SJSA1 (cell line): ENCODE data around the gene ATG9A. TPM values are rescaled to one million over a fixed set of nuclear protein-coding genes. Genes with fewer than 3 reads are reported as not detected.

Experiments
- DNase-seq, 2 experiments: peaks; one replicate each; pipeline ENCODE4 v3.0.0-alpha.2; 2015 to 2020; ENCODE audit warnings: low spot score in 2 of 2, low read depth in 1 of 2
- H3K27ac ChIP-seq: fragments of 250-450 bp; sonication (Bioruptor Pico); 2 replicates; pipeline ENCODE4 v1.5.1; 2020; ENCODE audit warnings: mild to moderate bottlenecking, moderate library complexity
- H3K27me3 ChIP-seq: fragments of 250-450 bp; sonication (Bioruptor Pico); replicated peaks from 2 replicates; pipeline ENCODE4 v1.5.1; 2020; ENCODE audit warnings: mild to moderate bottlenecking, moderate library complexity
- H3K36me3 ChIP-seq: fragments of 250-450 bp; sonication (Bioruptor Pico); 2 replicates; pipeline ENCODE4 v1.5.1; 2020; ENCODE audit warnings: mild to moderate bottlenecking
- H3K4me1 ChIP-seq: fragments of 250-450 bp; sonication (Bioruptor Pico); replicated peaks from 2 replicates; pipeline ENCODE4 v1.6.1; 2021; ENCODE audit warnings: mild to moderate bottlenecking
- H3K4me3 ChIP-seq: fragments of 250-450 bp; sonication (Bioruptor Pico); 2 replicates; pipeline ENCODE4 v1.5.1; 2020; ENCODE audit warnings: mild to moderate bottlenecking
- H3K9me3 ChIP-seq: fragments of 250-450 bp; sonication (Bioruptor Pico); replicated peaks from 2 replicates; pipeline ENCODE4 v1.5.1; 2020; ENCODE audit warnings: mild to moderate bottlenecking
- total RNA-seq: library from RNA; depleted of rRNA; stranded (reverse); fragments of >200 nt; shearing (Covaris generic); gene quantifications from 2 replicates; pipeline ENCODE4 v1.2.3, GENCODE V29; 2014

The ATG9A gene
- total RNA-seq, 1 experiment from 2014 or later = 45.8 TPM

GRCh38 chr2:219221957-219222518 lies 7.4 kb downstream of the ATG9A start:
- H3K27me3 ChIP-seq = no peaks in the 10 kb centered on the region
- H3K4me1 ChIP-seq = peaks cover 25% of the 10 kb centered on the region
- H3K27ac ChIP-seq = no peak overlapping the region
- no peak for DNase-seq
- no peaks in the 10 kb centered on the region for H3K9me3 ChIP-seq
- no peak overlapping the region for H3K4me3 ChIP-seq
- H3K36me3 ChIP-seq = peaks cover 72% of the 10 kb centered on the region

- H3K27ac ChIP-seq = no peak overlapping the region
- peaks cover 27% of the 10 kb centered on the region for H3K4me1 ChIP-seq
- H3K4me3 ChIP-seq = no peak overlapping the region
- no peaks in the 10 kb centered on the region for H3K27me3 ChIP-seq
- peaks cover 77% of the 10 kb centered on the region for H3K36me3 ChIP-seq
- DNase-seq = no peak
- H3K9me3 ChIP-seq = no peaks in the 10 kb centered on the region
Measured at GRCh38 chr2:219220652-219221402, 8.6 kb downstream of the ATG9A start.

- Histone ChIP-seq H3K27ac (no peak overlapping the region), H3K9me3 (no peaks in the 10 kb centered on the region), H3K4me3 (no peak overlapping the region), H3K4me1 (peaks cover 27% of the 10 kb centered on the region), H3K36me3 (peaks cover 78% of the 10 kb centered on the region), H3K27me3 (no peaks in the 10 kb centered on the region)
- no peak for DNase-seq
Measured at GRCh38 chr2:219219784-219220532, 9.5 kb downstream of the ATG9A start.

- peak; percentile 90 to 96 for DNase-seq
- H3K27ac ChIP-seq = peak within 1 kb of the TSS; percentile 65
- peak within 1 kb of the TSS; percentile 42 for H3K4me3 ChIP-seq
- H3K27me3 ChIP-seq = no peaks in the 10 kb centered on the region
- H3K36me3 ChIP-seq = peaks cover 78% of the 10 kb centered on the region
- H3K4me1 ChIP-seq = peaks cover 27% of the 10 kb centered on the region
- H3K9me3 ChIP-seq = no peaks in the 10 kb centered on the region
Measured at GRCh38 chr2:219218732-219219701, 10.4 kb downstream of the ATG9A start, which contains the start of gene ABCB6. TSS of gene ABCB6 (minus strand) at chr2:219218958. CDS start at chr2:219218673, 285 bp downstream.

- peak overlapping the region; percentile 65 for H3K27ac ChIP-seq
- no peaks in the 10 kb centered on the region for H3K27me3 ChIP-seq
- peaks cover 78% of the 10 kb centered on the region for H3K36me3 ChIP-seq
- H3K9me3 ChIP-seq = no peaks in the 10 kb centered on the region
- peak overlapping the region; percentile 42 for H3K4me3 ChIP-seq
- H3K4me1 ChIP-seq = peaks cover 27% of the 10 kb centered on the region
- peak; percentile 84 to 86 for DNase-seq
Measured at GRCh38 chr2:219218217-219218731, 11.2 kb downstream of the ATG9A start.

- H3K27ac ChIP-seq = no peak overlapping the region
- H3K4me3 ChIP-seq = no peak overlapping the region
- H3K27me3 ChIP-seq = no peaks in the 10 kb centered on the region
- H3K9me3 ChIP-seq = no peaks in the 10 kb centered on the region
- DNase-seq = no peak
- peaks cover 77% of the 10 kb centered on the region for H3K36me3 ChIP-seq
- H3K4me1 ChIP-seq = peaks cover 27% of the 10 kb centered on the region
Measured at GRCh38 chr2:219216535-219216915, 12.9 kb downstream of the ATG9A start.

- H3K36me3 ChIP-seq = peaks cover 77% of the 10 kb centered on the region
- peaks cover 27% of the 10 kb centered on the region for H3K4me1 ChIP-seq
- no peak overlapping the region for H3K4me3 ChIP-seq
- DNase-seq = no peak
- H3K9me3 ChIP-seq = no peaks in the 10 kb centered on the region
- H3K27me3 ChIP-seq = no peaks in the 10 kb centered on the region
- no peak overlapping the region for H3K27ac ChIP-seq
Measured at GRCh38 chr2:219215871-219216534, 13.4 kb downstream of the ATG9A start.

- DNase-seq = no peak
- H3K36me3 ChIP-seq = peaks cover 77% of the 10 kb centered on the region
Measured at GRCh38 chr2:219214786-219215185, 14.7 kb downstream of the ATG9A start.

GRCh38 chr2:219214141-219214540 lies 15.3 kb downstream of the ATG9A start:
- Histone ChIP-seq H3K9me3 (no peaks in the 10 kb centered on the region), H3K27ac (no peak overlapping the region), H3K36me3 (peaks cover 77% of the 10 kb centered on the region), H3K4me3 (no peak overlapping the region), H3K4me1 (peaks cover 22% of the 10 kb centered on the region), H3K27me3 (no peaks in the 10 kb centered on the region)
- DNase-seq = peak in 1 of 2 experiments; percentile 39

More at GRCh38 chr2:219214786-219215185, 14.7 kb downstream of the ATG9A start:
- no peaks in the 10 kb centered on the region for H3K27me3 ChIP-seq
- no peak overlapping the region for H3K27ac ChIP-seq
- H3K4me3 ChIP-seq = no peak overlapping the region
- no peaks in the 10 kb centered on the region for H3K9me3 ChIP-seq
- peaks cover 27% of the 10 kb centered on the region for H3K4me1 ChIP-seq

GRCh38 chr2:219213486-219214071 lies 15.9 kb downstream of the ATG9A start:
- Histone ChIP-seq H3K4me1 (peaks cover 16% of the 10 kb centered on the region), H3K36me3 (peaks cover 82% of the 10 kb centered on the region), H3K4me3 (no peak overlapping the region), H3K27ac (no peak overlapping the region), H3K27me3 (no peaks in the 10 kb centered on the region), H3K9me3 (no peaks in the 10 kb centered on the region)
- DNase-seq = peak in 1 of 2 experiments; percentile 30

- Histone ChIP-seq H3K36me3 (peaks cover 88% of the 10 kb centered on the region), H3K27me3 (no peaks in the 10 kb centered on the region), H3K4me3 (no peak overlapping the region), H3K9me3 (no peaks in the 10 kb centered on the region), H3K27ac (no peak overlapping the region), H3K4me1 (peaks cover 13% of the 10 kb centered on the region)
- DNase-seq = no peak
Measured at GRCh38 chr2:219213026-219213415, 16.4 kb downstream of the ATG9A start.

- no peak overlapping the region for H3K4me3 ChIP-seq
- peak in 1 of 2 experiments; percentile 26 for DNase-seq
- H3K9me3 ChIP-seq = no peaks in the 10 kb centered on the region
- H3K36me3 ChIP-seq = peaks cover 87% of the 10 kb centered on the region
- peaks cover 18% of the 10 kb centered on the region for H3K4me1 ChIP-seq
- no peak overlapping the region for H3K27ac ChIP-seq
- H3K27me3 ChIP-seq = no peaks in the 10 kb centered on the region
Measured at GRCh38 chr2:219210886-219211362, 18.5 kb downstream of the ATG9A start.
